ENCODE measurements around the gene AKNA. TPM values are rescaled to one million over a fixed set of nuclear protein-coding genes. Genes with fewer than 3 reads are reported as not detected.

The AKNA gene
- polyA plus RNA-seq, 3 donors, result 3.3 to 147 (median 7.3) TPM

DNA sequence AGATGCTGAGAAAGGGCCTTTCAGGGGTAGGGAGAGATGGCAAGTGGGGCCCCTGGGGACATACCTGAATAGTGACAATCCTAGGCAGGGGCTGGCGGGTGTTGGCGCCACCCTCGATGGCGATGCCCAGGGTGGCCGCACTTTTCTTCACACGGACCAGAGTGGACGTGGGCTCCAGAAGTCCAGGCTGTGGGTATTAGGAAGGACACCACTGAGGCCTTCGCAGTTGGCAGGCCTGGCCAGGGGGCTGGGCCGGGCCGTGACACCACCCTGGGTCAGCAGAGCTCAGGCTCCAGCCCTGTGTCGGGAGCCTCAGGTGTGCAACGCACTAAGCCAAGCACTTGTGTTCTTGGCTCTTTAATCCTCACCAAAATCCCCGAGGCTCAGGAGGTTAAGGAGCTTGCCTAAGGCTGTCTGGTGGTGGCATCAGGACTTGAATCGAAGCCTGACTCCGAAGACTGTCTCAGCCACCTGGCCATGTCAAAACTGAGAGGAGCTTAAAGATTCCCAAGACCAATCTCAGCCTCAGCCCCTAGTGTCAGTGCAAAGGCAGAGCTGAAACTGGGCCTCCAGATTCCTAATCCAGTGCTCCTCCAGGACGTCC is 15.5 kb upstream of the AKNA start:
- H3K4me1 Mint-ChIP-seq, result peaks cover 10% of the 10 kb centered on the region
- no peak overlapping the region for H3K9ac ChIP-seq (ENCODE audit: insufficient read depth, low read length, poor library complexity, severe bottlenecking)
- H3K9me3 Mint-ChIP-seq, result no peaks in the 10 kb centered on the region
- no peak overlapping the region for H3K27ac ChIP-seq (ENCODE audit: low read depth in 1 of 2, low read length in 2 of 2)
- no peaks in the 10 kb centered on the region for H4K20me1 ChIP-seq (ENCODE audit: insufficient read depth, low read length)
- no peak overlapping the region for H3K4me3 Mint-ChIP-seq
- no peaks in the 10 kb centered on the region for H3K9me3 ChIP-seq (replicated peaks in 1 of 2; ENCODE audit: control insufficient read depth in 1 of 2, insufficient read depth in 1 of 2, low read length in 2 of 2)
- H3K4me1 ChIP-seq (ENCODE audit: control insufficient read depth in 1 of 2, insufficient read depth in 2 of 2, low read length in 2 of 2), result peaks cover 7 to 13% of the 10 kb centered on the region in 2 donors
- no peaks in the 10 kb centered on the region for H3K36me3 Mint-ChIP-seq
- TF ChIP-seq, protein P1, sequence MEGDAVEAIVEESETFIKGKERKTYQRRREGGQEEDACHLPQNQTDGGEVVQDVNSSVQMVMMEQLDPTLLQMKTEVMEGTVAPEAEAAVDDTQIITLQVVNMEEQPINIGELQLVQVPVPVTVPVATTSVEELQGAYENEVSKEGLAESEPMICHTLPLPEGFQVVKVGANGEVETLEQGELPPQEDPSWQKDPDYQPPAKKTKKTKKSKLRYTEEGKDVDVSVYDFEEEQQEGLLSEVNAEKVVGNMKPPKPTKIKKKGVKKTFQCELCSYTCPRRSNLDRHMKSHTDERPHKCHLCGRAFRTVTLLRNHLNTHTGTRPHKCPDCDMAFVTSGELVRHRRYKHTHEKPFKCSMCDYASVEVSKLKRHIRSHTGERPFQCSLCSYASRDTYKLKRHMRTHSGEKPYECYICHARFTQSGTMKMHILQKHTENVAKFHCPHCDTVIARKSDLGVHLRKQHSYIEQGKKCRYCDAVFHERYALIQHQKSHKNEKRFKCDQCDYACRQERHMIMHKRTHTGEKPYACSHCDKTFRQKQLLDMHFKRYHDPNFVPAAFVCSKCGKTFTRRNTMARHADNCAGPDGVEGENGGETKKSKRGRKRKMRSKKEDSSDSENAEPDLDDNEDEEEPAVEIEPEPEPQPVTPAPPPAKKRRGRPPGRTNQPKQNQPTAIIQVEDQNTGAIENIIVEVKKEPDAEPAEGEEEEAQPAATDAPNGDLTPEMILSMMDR (IDR thresholded peaks at IDR 0.05), result no peak
- no peaks in the 10 kb centered on the region for H3K79me2 ChIP-seq (ENCODE audit: insufficient read depth, low read length)
- H3K4me2 ChIP-seq (replicated peaks; ENCODE audit: extremely low read depth, low read length, poor library complexity, severe bottlenecking), result no peak overlapping the region
- H3K27me3 ChIP-seq (ENCODE audit: control insufficient read depth in 2 of 2, insufficient read depth in 2 of 2, low read length in 2 of 2), result no peaks in the 10 kb centered on the region
- no peak overlapping the region for H3K27ac Mint-ChIP-seq
- no peak overlapping the region for H2AFZ ChIP-seq (ENCODE audit: insufficient read depth, low read depth, low read length, poor library complexity, severe bottlenecking)
- intact Hi-C loops (cut with micrococcal nuclease), result loop anchor here in 1 of 2 donors (10.0 kb wide), 1 partner anchor 82 kb away; no protein-coding TSS in a partner anchor
- WGBS (ENCODE audit: insufficient coverage), result 95% methylated on average over 16 of the region's 16 CpGs
- no peak overlapping the region for H3K4me3 ChIP-seq (replicated peaks in 1 of 3; ENCODE audit: low read depth in 2 of 3, low read length in 3 of 3)
- no peaks in the 10 kb centered on the region for H3K36me3 ChIP-seq (replicated peaks in 1 of 2; ENCODE audit: control insufficient read depth in 1 of 2, insufficient read depth in 2 of 2, low read length in 2 of 2)
- DNase-seq, result no peak
- H3K27me3 Mint-ChIP-seq (ENCODE audit: low read depth in 3 of 3), result peaks cover 1 to 4% (median 2%) of the 10 kb centered on the region in 3 donors

DNA sequence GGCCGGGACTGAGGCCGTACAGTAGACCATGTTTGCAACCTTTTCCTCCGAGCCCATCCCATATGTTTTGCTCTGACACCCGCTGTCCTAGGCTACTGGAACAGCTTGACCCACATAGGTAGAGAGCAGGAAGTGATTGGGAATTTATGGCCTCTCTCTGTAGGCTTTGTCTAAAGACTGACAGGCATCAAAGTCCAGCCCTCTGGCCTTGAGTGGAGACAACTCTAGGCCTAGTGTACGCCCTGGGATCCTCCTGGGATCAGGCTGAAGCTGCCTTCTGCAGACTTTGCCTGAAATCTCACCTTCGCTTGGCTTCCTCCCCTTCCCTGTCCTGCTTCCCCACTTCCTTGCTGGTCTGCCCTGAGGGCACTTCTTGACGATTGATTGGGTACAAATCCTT is 13.6 kb upstream of the AKNA start:
- peaks cover 14% of the 10 kb centered on the region for H4K20me1 ChIP-seq (ENCODE audit: insufficient read depth, low read length)
- intact Hi-C loops (cut with micrococcal nuclease), result loop anchor here in 1 of 2 donors (2.0 to 10.0 kb wide), 2 partner anchors 15 to 83 kb away; partner anchors contain the start of gene AKNA
- no peak overlapping the region for H3K27ac ChIP-seq (ENCODE audit: low read depth in 1 of 2, low read length in 2 of 2)
- no peaks in the 10 kb centered on the region for H3K9me3 ChIP-seq (replicated peaks in 1 of 2; ENCODE audit: control insufficient read depth in 1 of 2, insufficient read depth in 1 of 2, low read length in 2 of 2)
- H3K79me2 ChIP-seq (ENCODE audit: insufficient read depth, low read length), result peaks cover 12% of the 10 kb centered on the region
- H3K4me2 ChIP-seq (replicated peaks; ENCODE audit: extremely low read depth, low read length, poor library complexity, severe bottlenecking), result no peak overlapping the region
- H3K9me3 Mint-ChIP-seq, result no peaks in the 10 kb centered on the region
- H3K4me3 ChIP-seq (replicated peaks in 1 of 3; ENCODE audit: low read depth in 2 of 3, low read length in 3 of 3), result no peak overlapping the region
- TF ChIP-seq, protein P1 (IDR thresholded peaks at IDR 0.05), result no peak
- peaks cover 2 to 7% of the 10 kb centered on the region in 2 donors for H3K36me3 Mint-ChIP-seq
- H3K9ac ChIP-seq (ENCODE audit: insufficient read depth, low read length, poor library complexity, severe bottlenecking), result no peak overlapping the region
- peaks cover 24% of the 10 kb centered on the region for H3K4me1 Mint-ChIP-seq
- peaks cover under 1 to 3% (median 2%) of the 10 kb centered on the region in 3 donors for H3K27me3 Mint-ChIP-seq (ENCODE audit: low read depth in 3 of 3)
- H3K27ac Mint-ChIP-seq, result no peak overlapping the region
- WGBS (ENCODE audit: insufficient coverage), result 83% methylated on average over 7 of the region's 7 CpGs
- H2AFZ ChIP-seq (ENCODE audit: insufficient read depth, low read depth, low read length, poor library complexity, severe bottlenecking), result no peak overlapping the region
- H3K36me3 ChIP-seq (replicated peaks in 1 of 2; ENCODE audit: control insufficient read depth in 1 of 2, insufficient read depth in 2 of 2, low read length in 2 of 2), result no peaks in the 10 kb centered on the region
- H3K4me3 Mint-ChIP-seq, result no peak overlapping the region
- H3K27me3 ChIP-seq (ENCODE audit: control insufficient read depth in 2 of 2, insufficient read depth in 2 of 2, low read length in 2 of 2), result no peaks in the 10 kb centered on the region
- peaks cover 19 to 25% of the 10 kb centered on the region in 2 donors for H3K4me1 ChIP-seq (ENCODE audit: control insufficient read depth in 1 of 2, insufficient read depth in 2 of 2, low read length in 2 of 2)
- no peak for DNase-seq
